ENCODE results near the gene SDF2L1.
A peak's percentile ranks its signal among the peaks of the same experiment; 100 is the strongest.
"Not testable (repeated sequence)": the region's sequence is repeated elsewhere in the genome, so short reads cannot be mapped to it uniquely, and the experiment has no call there.

Gene SDF2L1, protein sequence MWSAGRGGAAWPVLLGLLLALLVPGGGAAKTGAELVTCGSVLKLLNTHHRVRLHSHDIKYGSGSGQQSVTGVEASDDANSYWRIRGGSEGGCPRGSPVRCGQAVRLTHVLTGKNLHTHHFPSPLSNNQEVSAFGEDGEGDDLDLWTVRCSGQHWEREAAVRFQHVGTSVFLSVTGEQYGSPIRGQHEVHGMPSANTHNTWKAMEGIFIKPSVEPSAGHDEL

DNA sequence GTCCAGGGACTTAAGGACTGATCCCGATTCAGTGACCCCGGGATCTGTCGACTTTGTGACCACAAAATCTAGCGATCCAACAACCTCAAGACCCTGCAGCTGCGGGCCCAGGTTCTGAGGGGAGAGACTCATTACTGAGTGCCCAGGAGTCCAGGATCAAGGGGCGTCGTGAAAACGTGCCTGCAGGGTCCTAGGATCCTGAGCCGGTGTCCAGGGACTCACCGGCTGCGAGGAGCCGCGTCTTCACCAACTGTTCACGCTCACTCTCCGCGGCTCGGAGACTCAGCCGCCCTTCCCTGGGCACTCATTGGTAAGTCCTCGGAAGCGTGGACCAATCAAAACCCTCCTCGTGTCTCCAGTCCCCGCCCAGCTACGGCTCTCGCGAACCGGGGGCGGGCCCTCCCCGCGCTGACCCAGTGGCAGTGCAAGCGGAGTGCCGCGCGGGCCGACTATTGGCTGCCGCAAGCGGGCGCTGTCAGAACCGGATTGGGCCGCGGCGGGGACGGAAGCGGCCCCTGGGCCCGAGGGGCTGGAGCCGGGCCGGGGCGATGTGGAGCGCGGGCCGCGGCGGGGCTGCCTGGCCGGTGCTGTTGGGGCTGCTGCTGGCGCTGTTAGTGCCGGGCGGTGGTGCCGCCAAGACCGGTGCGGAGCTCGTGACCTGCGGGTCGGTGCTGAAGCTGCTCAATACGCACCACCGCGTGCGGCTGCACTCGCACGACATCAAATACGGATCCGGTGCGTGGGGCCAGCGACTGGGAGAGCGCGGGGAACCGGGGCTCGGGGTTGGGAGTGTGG, at the start of gene SDF2L1:
TSS of gene SDF2L1 (plus strand) at position 514 of the 795 bp plus-strand sequence. CDS start at position 549, 35 bp downstream.
- DNase-seq (ENCODE audit: low read depth): peak; percentile 98

DNA sequence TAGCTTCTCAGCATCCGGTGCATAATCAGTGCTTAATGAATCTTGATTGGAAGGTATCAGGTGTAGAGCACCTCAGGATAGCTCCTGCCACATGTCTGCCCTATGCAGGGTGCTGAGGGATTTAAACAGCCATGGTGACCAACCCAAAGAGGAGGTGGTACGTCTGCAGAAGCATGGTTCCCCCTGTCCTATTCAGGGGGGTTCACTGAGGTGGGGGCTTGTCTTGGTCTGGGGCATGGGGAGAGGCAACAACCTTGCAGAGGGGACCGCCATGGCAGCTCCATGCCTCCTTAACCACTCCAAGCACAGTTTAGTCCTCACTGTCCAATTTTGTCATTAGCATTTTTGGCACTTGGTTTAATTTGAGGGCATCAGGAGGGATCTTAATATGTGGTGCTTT, 49.7 kb upstream of the SDF2L1 start:
- DNase-seq (ENCODE audit: low read depth): no peak

DNA sequence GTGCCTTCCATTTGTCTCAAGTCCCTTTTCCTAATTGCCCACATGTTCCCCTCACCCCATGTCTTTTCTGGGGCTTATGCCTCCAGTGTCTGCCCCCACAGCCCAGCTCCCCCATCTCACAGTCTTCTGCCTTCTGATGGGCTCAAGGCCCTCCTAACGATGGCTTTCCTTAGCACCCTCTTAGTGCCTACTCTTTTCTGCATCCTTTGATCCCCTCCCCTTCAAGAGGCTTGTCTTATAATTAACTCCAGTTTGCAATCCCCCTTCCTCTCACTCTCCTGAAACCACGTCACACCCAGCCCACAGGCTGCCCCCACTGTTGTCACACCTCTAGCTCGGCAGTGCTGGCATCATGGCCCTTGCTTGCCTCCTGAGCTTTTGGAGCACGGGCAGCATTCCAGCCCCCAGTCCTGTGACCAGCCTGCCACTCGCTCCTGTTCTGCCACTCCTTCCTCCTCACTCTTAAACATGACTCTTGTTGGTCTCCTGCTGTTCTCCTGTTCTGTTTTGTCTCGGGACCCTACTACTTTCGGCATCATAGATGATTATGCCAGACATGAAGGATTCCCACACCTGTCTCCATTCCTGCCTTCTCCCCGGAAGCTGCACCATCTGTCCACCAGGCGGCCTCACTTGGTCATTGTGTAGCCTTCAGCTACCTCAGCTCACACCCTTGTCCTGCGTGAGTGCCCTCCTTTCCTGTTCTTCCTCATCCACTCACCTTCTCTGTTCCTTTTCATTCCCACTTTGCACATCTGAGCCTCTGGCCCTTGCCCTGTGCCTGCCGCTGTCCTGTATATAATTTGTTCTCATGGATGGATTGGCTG, 48.5 kb upstream of the SDF2L1 start:
- no peak for DNase-seq (ENCODE audit: low read depth)

DNA sequence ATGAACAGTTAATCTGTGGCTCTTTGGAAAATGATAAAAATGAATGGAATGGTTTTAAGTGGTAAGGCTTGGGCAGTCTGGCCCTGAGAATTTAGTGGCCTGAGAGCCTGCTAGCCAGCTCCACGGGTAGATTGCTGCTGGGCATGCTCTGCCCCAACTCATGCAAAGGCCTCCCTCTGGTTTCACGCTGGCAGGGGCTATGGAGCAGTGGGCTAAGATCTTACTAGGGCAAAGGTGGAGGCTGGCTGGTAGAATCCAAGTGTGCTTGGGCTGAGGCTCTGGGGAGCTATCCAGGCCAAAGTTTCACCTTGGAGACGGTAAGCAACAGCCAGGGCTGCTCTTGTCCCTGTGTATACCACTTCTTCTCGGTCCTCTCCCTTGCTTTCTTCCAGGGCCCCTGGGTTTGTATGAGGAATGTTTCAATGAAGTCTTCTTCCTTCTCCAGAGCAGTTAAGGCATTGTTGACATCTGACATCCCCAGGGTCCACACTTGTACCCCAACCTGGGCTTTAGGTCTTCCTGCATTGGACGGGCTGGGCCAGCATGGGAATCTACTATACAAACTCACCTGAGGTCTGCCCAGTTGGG, 47.1 kb upstream of the SDF2L1 start:
- no peak for DNase-seq (ENCODE audit: low read depth)

DNA sequence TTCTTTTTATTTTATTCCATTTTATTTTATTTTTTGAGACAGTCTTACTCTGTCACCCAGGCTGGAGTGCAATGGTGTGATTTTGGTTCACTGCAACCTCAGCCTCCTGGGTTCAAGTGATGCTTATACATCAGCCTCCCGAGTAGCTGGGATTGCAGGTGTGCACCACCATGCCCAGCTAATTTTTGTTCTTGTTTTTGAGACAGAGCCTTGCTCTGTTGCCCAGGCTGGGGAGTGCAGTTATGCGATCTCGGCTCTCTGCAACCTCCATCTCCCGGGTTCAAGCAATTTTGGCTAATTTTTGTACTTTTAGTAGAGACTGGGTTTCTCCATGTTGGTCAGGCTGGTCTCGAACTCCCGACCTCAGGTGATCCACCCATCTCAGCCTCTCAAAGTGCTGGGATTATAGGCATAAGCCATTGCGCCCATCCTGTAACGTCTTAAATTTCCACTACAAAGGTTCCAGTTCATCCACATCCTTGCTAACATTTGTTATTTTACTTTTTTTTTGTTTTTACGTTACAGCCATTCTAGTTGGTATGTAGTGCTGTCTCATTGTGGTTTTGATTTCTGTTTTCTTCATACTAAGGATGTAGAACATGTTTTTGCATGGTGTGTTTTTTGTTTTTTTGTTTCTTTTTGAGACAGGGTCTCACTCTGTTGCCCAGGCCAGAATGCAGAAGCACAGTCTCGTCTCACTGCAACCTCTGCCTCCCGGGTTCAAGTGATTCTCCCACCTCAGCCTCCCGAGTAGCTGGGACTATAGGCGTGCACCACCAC, 45.6 kb upstream of the SDF2L1 start:
- not testable (repeated sequence) for DNase-seq (ENCODE audit: low read depth)

DNA sequence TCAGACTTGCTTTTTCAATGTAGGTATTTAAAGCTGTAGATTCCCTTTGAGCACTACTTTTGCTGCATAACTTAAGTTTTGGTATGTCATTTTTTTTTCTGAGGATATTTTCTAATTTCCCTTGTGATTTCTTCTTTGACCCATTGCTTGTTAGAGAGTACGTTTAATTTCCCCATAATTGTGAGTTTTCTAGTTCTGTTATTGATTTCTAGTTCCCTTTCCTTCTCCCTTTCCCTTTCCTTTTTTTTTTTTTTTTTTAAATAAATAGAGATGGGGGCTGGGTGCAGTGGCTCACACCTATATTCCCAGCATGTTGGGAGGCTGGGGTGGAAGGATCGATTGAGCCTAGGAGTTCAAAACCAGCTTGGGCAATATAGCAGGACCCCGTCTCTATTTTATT, 43.8 kb upstream of the SDF2L1 start:
- DNase-seq (ENCODE audit: low read depth): no peak

DNA sequence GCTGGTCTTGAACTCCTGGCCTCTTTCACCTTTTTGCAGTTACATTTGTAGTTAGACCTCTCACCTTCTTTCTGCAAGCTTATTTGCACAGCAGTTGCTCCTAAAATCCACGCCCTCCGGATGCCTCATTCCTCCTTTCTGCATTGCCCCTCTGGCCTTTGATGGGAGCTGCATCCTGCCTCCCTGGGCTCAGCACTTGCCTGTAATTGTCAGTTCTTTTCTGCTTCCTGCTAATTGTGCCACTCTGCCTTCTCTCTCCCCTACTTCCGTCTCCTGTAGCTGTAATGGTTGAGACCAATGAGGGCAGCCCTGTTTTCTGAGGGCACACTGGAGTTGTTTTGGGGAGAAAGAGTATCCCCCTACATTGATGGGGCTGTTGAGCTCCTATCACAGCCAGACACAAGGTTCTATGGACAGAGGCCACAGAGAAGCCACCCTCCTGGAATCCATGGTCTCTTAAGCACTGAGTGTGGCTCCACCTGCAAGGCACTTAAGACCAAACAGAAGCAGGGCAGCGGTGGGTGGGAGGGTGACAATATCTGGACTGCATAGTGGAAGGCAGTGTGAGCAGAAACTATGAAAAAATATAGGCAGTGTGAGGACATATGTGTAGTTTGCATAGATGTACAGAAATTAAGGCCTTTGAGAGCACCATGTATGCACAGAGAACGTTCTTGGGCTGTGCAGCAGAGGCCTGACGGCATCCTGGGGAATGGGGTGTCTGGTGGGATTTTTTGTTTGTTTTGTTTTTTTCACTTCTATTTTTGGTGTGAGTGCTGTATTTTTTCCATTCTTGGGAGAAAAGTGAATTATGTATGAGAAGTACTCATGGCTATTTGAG, 42.8 kb upstream of the SDF2L1 start:
- DNase-seq (ENCODE audit: low read depth): no peak

DNA sequence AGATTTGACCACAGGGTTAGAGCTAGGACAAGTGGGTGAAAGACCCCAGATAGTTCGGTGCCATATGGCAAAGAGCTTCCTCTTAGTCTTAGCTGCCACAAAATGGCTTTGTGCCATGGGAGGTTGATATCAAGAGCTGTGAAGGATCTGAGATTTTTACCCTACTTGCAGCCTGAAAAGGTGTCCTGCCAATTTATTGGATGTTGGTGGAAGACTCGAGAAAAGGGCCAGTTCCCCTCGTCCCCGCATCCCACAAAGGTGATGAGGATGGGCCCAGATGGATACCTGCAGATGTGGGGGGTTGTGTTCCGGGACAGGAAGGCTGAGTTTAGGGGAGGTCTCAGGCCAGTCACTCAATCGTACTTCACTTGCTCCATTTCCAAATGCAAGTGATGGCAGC, 39.5 kb upstream of the SDF2L1 start:
- no peak for DNase-seq (ENCODE audit: low read depth)

DNA sequence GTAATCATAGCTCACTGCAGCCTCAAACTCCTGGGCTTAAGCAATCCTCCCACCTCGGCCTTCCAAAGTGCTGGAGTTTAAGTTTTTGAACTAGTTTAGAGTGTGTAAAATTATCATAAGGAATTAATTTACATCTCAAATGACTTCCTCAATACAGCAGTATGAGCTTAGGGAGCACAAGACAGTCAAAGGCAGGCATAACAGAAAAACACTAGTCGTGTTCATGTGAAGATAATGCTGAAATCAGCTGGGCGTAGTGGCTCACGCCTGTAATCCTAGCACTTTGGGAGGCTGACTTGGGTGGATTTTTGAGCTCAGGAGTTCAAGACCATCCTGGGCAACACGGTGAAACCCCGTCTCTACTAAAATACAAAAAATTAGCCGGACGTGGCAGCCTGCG, 38.1 kb upstream of the SDF2L1 start:
- no peak for DNase-seq (ENCODE audit: low read depth)

DNA sequence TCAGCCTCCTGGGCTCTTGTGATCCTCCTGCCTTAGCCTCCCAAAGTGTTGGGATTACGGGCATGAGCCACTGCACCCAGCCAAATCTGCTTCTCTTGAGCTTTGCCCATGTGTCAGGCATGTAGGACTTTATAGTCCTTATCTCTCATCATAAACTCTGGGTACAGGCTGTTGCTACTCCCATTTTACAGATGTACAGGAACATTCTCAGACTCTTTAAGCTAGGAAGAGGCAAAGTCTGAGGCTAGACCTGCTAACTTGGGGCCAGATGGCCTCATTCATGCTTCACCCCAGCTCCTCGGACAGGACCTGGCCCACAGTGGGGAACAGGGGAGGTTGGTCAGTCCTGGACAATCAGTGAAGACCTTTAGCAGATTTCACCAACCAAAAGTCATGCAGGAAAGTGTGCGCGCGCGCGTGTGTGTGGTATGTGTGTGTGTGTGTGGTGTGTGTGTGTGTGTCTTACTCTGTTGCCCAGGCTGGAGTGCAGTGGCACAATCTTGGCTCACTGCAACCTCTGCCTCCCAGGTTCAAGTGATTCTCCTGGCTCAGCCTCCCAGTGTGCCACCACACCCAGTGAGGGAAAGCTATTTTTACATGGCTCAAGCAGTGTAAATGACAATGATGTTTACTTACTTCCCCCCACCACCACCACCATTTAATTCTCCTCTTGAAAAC, 36.1 kb upstream of the SDF2L1 start:
- DNase-seq (ENCODE audit: low read depth): no peak

DNA sequence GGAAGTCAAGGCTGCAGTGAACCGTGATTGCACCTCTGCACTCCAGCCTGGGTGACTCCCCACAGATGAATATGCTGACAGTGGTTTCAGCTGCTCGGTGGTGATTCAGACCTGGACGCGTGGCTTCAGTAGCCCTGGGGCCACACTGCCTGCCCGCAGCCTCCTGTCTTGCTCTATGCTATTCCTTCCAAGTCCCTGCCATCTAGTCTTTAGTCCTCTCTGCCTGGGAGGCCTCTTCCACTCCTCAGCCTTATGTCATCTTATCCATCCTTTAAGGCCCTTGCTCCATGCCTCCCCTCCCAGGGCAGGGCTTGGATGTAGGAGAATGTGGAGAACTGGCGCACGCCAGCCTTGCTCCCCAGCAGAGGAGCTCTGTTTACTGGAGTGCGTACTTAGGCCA, 35.3 kb upstream of the SDF2L1 start:
- DNase-seq (ENCODE audit: low read depth): no peak

DNA sequence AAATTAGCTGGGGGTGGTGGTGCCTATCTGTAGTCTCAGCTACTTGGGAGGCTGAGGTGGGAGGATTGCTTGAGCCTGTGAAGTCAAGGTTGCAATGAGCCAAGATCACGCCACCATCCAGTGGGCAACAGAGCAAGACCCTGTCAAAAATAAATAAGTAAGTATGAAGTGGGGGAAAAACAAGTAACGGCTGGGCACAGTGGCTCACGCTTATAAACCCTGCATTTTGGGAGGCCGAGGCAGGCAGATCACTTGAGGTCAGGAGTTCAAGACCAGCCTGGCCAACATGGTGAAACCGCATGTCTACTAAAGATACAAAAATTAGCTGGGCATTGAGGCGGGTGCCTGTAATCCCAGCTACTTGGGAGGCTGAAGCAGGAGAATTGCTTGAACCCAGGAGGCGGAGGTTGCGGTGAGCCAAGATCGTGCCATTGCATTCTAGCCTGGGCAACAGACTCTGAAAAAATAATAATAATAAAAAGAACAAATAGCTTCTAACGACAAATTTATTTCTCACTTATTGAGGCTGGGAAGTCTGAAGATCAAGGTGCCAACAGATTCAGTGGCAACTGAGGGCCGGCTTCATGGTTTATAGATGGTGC, 32.4 kb upstream of the SDF2L1 start:
- not testable (repeated sequence) for DNase-seq (ENCODE audit: low read depth)

DNA sequence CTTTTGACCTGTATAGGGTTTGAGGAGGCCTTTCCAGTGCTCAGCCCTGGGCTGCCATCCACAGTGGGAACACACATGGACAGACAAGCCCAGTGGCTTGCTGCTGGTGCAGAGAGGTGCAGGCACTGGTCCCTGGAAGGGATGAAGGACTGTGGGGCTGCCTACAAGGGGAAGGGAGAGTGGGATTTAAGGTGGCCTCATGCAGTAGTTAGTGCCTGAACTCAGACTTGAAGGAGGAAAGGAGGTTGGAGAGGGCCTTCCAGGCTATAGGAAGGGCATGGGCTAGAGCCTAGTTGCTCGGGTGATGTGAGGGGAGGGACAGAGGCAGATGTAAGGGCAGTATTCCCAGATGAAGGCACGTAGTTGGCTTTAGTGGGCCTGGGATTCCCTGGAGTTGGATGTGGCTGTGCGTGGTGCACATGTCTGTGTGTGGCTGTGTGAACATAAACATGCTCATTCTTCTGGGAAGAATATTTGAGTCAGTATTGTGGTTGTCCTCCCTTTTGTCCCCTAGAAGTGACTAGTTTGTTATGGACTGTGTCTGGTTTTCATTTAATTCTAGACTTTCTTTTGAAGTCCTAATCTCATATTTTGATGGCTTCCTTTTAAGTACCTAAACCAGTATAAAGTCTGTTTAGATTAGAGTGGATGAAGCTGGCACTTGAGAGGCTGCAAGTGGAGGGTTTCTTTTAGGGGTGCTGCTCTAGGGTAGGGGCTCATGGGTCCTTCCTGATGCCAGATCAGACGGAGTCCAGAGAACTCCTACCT, 30.7 kb upstream of the SDF2L1 start:
- no peak for DNase-seq (ENCODE audit: low read depth)

DNA sequence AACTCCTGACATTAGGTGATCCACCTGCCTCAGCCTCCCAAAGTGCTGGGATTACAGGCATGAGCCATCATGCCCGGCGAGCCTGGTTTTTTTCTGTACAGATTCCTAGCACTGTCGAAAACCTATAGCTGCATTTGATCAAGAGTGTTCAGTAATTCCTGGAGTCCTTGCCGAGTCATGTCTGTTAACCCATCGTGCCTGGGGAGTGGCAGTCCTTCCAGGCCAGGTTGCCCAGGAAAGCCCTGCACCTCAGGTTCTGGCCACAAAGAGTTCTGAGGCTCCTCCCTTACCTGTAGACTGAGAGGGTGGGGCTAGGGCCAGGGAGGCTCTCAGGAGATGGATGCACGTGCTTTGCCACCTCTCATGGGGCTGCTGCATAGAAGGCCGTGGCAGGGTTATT, 29.2 kb upstream of the SDF2L1 start:
- DNase-seq (ENCODE audit: low read depth): no peak

DNA sequence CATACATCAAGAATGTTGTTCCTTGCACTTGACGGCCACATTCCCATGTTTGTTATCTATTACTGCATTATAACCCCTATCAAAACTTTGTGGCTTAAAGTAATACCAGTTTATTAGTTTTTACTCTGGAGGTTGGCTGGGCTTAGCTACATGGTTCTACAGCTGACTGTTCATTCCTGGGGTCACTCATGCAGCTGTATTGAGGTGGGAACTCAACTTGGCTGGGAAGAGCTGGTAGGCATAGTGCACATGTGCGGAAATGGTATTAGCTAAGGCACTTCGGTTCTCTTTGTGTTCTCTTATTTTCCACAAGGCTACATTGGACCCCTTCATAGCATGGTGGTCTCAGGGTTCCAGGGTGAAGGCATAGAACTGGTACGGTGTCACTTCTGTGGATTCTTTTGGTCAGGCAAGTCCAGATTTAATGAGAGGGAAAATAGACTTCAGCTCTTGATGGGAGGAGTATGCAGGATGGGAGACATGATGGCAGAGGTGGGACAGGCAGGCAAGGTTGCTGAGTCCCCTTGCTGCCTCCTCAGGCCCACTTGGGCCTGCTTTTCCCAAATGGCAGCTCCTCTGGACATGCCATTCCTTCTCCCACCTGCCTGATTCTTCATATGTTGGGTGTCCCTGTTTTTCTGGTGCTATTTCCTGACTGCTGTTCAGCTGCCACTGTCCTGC, 28.4 kb upstream of the SDF2L1 start:
- DNase-seq (ENCODE audit: low read depth): no peak

DNA sequence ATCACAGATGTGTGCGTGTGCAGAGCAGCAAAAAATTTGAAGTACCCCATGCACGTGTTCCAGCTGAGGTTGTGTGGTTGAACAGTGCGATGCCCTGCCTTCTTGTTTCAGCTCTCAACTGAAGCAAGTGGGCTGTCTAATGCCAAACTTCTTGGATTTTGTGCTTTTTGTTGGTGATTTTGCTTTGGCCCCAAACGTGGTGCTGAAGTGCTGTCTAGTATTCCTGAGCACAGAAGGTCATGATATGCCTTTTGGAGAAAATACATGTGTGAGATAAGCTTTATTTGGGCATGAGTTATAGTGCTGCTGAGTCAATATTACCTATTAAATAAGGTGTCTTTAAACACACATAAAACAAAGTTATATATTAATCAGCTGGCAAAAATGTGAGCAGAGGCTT, 26.4 kb upstream of the SDF2L1 start:
- no peak for DNase-seq (ENCODE audit: low read depth)

DNA sequence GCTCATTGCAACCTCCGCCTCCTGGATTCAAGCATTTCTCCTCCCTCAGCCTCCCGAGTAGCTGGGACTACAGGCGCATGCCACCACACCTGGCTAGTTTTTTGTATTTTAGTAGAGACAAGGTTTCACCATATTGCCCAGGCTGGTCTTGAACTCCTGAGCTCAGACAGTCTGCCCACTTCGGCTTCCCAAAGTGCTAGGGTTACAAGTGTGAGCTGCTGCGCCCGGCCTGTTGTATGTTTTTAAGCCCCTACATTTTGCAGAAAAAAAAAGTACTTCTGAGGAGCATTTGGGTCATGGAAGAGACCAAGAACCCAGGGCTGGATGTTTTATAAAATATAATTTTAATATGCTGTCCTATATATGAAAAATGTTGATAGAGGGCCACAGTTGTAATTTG, 24.8 kb upstream of the SDF2L1 start:
- DNase-seq (ENCODE audit: low read depth): not testable (repeated sequence)

DNA sequence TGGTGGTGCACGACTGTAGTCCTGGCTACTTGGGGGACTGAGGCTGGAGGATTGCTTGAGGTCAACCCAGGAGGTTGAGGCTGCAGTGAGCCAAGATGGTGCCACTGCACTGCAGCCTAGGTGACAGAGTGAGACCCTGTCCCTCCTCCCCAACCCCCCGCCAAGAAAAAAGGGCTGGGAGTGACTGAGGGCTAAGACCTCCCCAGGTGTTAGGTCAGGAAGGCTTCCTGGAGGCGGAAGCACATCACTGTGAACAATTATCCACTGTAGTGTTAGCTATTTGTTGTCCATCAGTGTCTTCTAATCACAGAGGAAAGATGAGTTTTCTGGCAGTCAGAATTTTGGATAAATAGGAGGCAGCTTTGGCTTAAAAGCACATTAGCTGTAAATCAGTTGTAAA, 21.1 kb upstream of the SDF2L1 start:
- DNase-seq (ENCODE audit: low read depth): no peak
